ENCODE data around the gene PEAK1.

The PEAK1 gene, protein sequence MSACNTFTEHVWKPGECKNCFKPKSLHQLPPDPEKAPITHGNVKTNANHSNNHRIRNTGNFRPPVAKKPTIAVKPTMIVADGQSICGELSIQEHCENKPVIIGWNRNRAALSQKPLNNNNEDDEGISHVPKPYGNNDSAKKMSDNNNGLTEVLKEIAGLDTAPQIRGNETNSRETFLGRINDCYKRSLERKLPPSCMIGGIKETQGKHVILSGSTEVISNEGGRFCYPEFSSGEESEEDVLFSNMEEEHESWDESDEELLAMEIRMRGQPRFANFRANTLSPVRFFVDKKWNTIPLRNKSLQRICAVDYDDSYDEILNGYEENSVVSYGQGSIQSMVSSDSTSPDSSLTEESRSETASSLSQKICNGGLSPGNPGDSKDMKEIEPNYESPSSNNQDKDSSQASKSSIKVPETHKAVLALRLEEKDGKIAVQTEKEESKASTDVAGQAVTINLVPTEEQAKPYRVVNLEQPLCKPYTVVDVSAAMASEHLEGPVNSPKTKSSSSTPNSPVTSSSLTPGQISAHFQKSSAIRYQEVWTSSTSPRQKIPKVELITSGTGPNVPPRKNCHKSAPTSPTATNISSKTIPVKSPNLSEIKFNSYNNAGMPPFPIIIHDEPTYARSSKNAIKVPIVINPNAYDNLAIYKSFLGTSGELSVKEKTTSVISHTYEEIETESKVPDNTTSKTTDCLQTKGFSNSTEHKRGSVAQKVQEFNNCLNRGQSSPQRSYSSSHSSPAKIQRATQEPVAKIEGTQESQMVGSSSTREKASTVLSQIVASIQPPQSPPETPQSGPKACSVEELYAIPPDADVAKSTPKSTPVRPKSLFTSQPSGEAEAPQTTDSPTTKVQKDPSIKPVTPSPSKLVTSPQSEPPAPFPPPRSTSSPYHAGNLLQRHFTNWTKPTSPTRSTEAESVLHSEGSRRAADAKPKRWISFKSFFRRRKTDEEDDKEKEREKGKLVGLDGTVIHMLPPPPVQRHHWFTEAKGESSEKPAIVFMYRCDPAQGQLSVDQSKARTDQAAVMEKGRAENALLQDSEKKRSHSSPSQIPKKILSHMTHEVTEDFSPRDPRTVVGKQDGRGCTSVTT (N-terminal part only)

DNA sequence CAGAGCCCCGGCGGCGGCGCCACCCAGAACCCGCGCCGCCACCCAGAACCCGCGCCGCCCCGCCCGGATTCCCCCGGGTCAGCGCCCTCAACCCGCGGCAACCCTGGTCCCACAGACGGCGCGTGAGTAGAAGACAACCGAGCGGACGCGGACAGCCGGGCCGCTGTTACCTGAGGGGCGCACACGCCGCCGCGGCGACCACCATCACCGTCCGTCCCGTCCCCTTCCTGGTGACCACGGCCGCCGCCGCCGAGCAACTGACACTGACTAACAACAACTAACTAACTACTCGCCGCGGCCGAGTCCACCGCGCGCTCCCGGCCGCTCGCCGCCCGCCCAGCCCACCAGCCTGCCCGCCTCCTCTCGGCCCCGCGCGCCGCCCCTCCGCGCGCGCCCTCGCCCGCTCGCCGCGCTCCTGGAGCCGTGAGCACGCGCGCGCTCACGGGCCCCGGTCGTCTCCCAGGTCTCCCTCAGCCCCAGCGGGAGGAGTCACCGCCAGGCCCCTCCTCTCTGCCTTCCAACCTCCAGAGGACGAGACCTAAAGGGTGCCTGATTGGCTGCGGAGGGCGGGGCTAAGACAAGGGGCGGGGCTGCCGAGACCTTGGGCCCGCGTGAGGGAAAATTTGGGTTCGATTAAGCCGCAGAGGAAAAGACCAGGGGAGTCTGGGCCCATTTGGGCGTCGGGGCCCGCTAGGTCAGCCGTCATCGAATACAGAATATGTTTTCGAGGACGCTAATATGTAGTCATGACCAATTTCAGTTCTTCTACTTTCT is at the start of gene PEAK1:
PEAK1 (minus strand) TSS at position 269 of the 774 bp plus-strand sequence. CDS start 238,178 bp downstream, outside the sequence.
- peak; percentile 98 to 100 (median 99) for DNase-seq (ENCODE audit: low read depth in 3 of 3)

DNA sequence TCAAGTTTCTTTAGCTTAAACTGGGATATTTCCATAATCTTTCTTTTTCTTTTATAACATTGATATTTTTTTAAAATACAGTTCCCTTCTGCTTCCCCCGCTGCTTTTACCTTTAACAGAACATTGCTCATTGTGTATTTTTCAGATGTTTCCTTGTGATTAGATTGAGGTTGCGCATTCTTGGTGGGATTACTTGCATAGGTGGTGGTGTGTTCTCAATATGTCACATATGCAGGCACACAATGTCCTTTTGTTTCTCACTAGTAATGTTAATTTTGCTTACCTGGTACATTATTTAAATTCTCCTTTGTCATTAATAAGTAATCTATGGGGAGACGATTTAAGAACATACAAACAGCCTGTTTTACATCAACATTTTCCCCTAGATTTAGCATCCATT is 49.0 kb upstream of the PEAK1 start:
- no peak for DNase-seq (ENCODE audit: low read depth in 3 of 3)

DNA sequence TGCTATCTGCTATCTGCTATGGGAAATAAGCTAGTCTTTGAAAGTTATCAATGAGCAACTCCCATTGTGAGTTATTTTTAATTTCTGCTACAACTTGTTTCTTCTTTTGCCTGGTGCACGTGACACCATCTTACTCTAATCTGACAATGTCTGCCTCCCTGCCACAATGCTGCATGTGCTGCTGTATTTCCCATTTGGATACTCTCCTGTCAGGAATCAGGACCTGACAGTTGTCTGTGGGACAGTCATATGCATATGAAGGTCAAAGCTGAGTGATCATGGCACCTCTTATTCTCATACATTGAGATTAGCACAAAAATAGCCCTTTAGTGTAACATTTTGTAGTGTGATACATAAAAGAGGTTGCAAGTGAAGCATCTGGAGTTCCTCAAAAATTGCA is 46.6 kb upstream of the PEAK1 start:
- no peak for DNase-seq (ENCODE audit: low read depth in 3 of 3)

- DNase-seq (ENCODE audit: low read depth in 3 of 3): no peak
These were observed 44.4 kb upstream of the PEAK1 start for GRCh38 chr15:77464129-77464865.

DNA sequence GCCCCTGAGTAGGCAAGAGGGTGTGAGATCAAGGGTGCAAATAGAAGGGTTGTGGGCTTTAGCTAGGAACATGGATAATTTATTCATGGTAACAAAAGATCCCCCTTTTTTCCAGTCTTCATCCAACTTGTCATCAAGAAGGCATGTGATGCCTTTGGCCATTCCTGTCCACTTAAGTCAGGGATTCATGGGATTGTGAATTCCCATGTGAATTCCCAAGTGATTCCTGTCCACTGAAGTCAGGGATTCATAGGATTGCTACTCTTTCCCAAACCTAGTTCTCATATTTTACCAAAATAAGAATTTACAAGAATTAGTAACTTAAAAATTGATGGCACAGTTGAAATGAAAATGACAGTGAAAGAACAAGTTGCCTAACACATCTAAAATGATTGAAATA is 41.6 kb upstream of the PEAK1 start:
- DNase-seq (ENCODE audit: low read depth in 3 of 3): no peak

DNA sequence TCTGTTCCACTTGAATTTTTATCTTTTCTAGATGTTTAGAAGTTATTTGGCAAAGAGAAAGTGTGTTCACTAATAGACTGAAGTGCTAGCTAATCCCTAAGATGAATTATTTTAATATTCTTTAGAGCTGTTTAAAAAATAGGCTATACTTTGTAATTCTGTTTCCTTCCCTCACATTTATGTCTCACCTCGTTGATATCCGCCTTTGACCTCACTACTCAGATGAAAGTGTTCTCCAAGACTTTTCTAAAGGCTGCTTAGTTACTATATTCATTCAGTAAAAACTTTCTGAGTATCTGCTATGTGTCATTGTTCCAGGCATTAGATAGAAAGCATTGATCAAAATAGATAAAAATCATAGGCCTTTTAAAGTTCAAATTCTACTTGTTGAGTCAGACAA is 39.1 kb upstream of the PEAK1 start:
- no peak for DNase-seq (ENCODE audit: low read depth in 3 of 3)

GRCh38 chr15:77457905-77458265 is 38.0 kb upstream of the PEAK1 start:
- DNase-seq (ENCODE audit: low read depth in 3 of 3): no peak

DNA sequence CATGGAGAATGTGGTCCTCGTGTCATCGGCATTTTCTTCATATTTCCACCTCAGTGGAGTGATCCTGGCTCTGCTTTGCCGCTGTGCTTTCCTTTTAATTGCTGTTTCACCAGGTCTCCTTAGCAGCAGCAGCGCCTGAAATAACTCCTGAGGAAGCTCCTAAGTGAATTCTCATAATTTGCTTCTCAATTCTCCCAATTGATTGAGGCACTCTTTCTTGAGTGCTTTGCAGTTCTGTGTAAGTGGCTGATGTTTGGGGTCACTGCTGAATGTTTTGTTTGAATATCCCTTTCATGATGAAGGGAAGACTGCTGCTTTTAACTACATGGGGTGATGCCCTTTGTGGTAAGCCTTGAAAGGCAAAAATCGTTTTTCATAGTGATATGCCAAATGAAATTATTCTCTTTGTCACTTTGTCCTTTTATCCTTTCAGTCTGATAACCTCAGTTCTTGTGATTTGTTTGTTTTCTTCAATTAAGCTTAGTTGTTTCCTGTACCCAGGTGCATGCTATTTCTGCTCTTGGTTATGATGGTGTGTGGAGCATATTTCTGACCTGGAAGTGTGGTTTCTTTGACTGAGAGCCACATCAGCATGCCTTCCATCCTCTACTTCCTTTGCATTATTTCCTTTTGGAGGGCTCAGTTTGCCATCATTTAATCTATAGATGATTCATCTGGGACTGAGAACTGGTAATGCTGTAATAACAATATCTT is 37.4 kb upstream of the PEAK1 start:
- no peak for DNase-seq (ENCODE audit: low read depth in 3 of 3)

DNA sequence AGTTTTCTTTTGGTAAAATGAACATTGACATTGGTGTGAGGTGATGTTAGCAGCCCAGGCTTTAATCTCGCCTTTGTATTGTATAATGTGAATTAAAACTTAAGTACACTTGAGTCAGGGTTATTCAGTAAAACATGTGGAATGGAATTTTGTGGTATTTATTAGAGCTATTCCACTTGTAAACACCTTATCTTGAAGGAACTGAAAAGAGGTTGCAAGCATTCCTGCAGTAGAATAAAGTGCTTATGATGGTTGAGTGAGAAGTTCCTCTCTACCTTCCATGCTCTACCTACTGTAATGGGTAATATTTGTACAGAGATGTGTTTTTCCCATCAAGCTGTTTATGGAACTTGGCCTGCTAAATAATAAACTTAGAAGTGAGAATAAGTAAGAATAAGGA is 36.8 kb upstream of the PEAK1 start:
- no peak for DNase-seq (ENCODE audit: low read depth in 3 of 3)

DNA sequence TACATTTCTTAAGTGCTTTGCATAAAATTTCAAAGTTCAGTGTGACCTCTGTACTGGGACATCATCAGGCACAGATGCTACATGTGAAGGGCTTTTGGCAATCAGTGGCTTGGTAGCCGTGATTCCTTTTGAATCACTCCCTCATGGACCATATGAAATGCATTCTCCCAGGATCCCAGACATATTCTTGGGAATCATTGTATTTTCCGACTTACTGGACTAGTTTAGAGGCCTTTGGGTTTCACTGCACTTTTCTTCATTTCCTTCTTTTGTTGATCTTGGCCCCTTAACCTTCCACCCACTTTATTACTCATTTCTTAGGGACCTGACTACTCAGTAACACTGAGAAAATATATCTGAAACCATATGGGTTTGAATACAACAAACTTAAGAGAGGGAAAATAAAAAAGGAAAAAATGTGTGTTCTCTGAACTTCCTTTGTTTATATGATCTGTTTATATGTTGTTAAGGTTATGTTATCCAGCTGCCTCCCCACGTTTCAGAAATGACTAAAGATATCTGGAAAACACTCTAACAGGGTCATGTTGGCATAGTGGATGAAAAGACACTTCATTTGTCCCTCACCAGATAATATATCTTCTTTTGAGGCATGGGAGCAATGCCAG is 35.9 kb upstream of the PEAK1 start:
- no peak for DNase-seq (ENCODE audit: low read depth in 3 of 3)

DNA sequence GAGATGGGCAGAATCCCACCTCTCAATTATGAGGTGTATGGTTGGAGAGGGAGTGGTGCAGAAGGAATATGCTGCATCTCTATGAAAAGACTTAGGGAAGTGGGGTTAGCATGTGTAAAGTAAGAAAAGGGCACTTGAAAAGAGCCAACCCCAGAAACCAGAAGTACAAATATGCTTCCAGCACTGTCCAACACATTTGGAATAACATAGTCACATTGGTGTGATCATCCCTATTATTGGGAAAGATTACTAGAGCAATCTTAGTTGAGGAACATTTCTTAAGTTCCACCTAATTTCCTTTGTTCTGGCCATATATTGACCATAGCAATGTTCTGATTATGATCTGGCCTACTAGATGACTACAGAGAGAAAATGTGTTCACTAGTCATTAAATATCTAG is 35.0 kb upstream of the PEAK1 start:
- DNase-seq (ENCODE audit: low read depth in 3 of 3): no peak

DNA sequence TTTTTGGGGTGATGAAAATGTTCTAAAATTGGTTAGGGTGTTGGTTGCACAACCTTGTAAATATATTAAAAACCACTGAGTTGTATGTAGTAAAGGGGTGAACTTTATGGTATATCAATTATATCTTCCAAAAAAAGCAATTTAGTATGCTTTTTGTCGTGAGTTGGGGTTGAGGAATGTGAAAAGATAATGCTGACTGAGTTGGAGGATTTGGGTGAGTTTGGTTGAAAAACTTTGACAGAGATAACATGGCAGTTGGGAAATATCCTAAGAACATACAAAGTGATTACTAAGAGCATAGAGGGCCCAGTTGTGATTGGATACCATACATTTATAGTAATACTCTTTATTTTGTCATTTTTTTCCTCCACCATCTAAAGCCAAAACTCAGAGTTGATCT is 34.4 kb upstream of the PEAK1 start:
- no peak for DNase-seq (ENCODE audit: low read depth in 3 of 3)

GRCh38 chr15:77446840-77447390 is 27.0 kb upstream of the PEAK1 start:
- DNase-seq (ENCODE audit: low read depth in 3 of 3): no peak

GRCh38 chr15:77440378-77440999 is 20.6 kb upstream of the PEAK1 start:
- DNase-seq (ENCODE audit: low read depth in 3 of 3): no peak

- no peak for DNase-seq (ENCODE audit: low read depth in 3 of 3)
These were observed 17.4 kb upstream of the PEAK1 start for GRCh38 chr15:77437264-77437663.

DNA sequence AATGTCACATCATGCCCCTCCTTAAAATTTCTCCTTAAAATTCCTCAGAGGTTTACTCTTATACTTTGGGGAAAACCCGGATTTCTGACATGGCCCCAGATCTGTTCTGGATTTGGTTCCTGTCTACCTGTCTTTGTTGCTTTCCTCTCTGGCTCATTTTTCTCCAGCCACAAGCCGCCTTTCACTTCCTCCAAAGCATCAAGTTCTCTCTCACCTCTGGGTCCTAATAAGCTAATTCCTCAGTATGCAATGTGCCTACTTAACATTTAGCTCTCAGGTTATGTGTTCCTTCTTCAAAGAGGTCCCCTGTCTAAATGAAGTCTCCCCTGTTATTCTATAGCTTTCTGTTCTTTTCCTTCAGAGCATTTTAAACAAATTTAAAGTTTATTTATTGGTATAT is 16.9 kb upstream of the PEAK1 start:
- DNase-seq (ENCODE audit: low read depth in 3 of 3): no peak

DNA sequence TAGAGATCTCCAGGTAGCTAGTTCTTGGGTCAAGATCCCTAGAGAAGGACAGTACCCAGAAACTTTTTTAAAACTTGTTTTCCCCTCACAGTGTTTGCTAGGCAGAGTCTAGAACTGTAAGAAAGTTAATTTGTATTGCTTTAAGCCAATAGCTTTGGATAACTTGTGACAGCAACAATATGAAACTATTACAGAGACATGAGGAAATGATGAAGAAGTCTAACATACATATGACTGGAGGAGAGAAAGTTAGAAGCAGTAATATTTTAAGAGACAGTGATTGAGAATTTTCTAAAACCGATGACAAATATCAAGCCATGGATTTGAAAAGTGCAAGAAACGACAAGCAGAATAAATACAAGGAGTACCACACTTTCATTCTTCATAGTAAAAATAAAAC is 10.7 kb upstream of the PEAK1 start:
- DNase-seq (ENCODE audit: low read depth in 3 of 3): no peak

GRCh38 chr15:77430213-77430612 is 10.3 kb upstream of the PEAK1 start:
- no peak for DNase-seq (ENCODE audit: low read depth in 3 of 3)

DNA sequence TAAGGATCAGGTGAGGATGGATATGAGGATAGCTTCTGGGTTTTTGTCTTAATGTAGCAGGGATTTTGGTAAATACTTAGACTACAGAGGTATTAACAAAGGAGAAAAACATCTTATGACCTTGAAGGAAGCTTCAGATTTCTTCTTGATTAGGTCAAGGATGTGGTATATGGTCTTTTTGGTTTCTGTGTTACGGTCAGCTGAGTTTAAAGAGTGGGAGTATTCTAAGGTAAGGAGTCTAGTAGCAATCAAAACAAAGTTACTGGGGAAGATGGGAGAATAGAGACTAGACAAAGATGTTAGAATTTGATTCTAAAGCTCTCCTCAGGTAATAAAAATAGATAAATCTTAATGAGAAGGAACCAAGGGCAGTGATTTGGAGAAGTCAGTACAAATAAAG is 7.0 kb upstream of the PEAK1 start:
- no peak for DNase-seq (ENCODE audit: low read depth in 3 of 3)
